HepG2 (cell line): Measurements from ENCODE around the gene TAF7. TPM values are rescaled to one million over a fixed set of nuclear protein-coding genes. Genes with fewer than 3 reads are reported as not detected.

Source experiments
- CEBPG ChIP-seq: IDR thresholded peaks from 2 replicates; pipeline ENCODE4 v1.6.1; 2016
- CENPX ChIP-seq: sonication (generic); formaldehyde crosslinking; IDR thresholded peaks from 2 replicates; pipeline ENCODE4 v1.9.0; 2021; ENCODE audit warnings: mild to moderate bottlenecking, missing genetic modification reagents, moderate library complexity
- E2F1 ChIP-seq: sonication (generic); formaldehyde crosslinking; IDR thresholded peaks from 2 replicates; pipeline ENCODE4 v1.5.0; 2020; ENCODE audit warnings: missing genetic modification reagents
- EHMT2 ChIP-seq: fragments of 200-600 bp; sonication (generic); IDR thresholded peaks from 2 replicates; pipeline ENCODE4 v1.7.0; 2017; ENCODE audit warnings: antibody characterized with exemption, low read depth, low read length, borderline replicate concordance
- FOXK1 ChIP-seq: sonication (generic); formaldehyde crosslinking; IDR thresholded peaks from 2 replicates; pipeline ENCODE4 v1.4.0; 2020; ENCODE audit warnings: low read depth, missing genetic modification reagents, borderline replicate concordance
- GABPB1 ChIP-seq: IDR thresholded peaks from 2 replicates; pipeline ENCODE4 v1.6.1; 2016; ENCODE audit warnings: mild to moderate bottlenecking, missing genetic modification reagents, moderate library complexity, missing compliant biosample characterization
- KLF13 ChIP-seq: sonication (generic); formaldehyde crosslinking; IDR thresholded peaks from 2 replicates; pipeline ENCODE4 v1.4.0; 2020; ENCODE audit warnings: mild to moderate bottlenecking, missing genetic modification reagents
- PAXIP1 ChIP-seq: sonication (generic); formaldehyde crosslinking; conservative IDR thresholded peaks from 2 replicates; pipeline ENCODE4 v1.4.0; 2020; ENCODE audit warnings: mild to moderate bottlenecking, missing genetic modification reagents, moderate library complexity
- PHB2 ChIP-seq: fragments of 450-650 bp; IDR thresholded peaks from 2 replicates; pipeline ENCODE4 v1.6.1; 2018; ENCODE audit not compliant: partially characterized antibody
- SMYD3 ChIP-seq: sonication (generic); formaldehyde crosslinking; IDR thresholded peaks from 2 replicates; pipeline ENCODE4 v1.8.1; 2023; ENCODE audit warnings: mild to moderate bottlenecking, missing genetic modification reagents
- ZMYM3 ChIP-seq: sonication (generic); formaldehyde crosslinking; IDR thresholded peaks from 2 replicates; pipeline ENCODE4 v1.5.1; 2020; ENCODE audit warnings: mild to moderate bottlenecking, missing genetic modification reagents
- ZNF180 ChIP-seq: sonication (generic); formaldehyde crosslinking; IDR thresholded peaks from 2 replicates; pipeline ENCODE4 v1.4.0; 2020; ENCODE audit warnings: low read depth, missing genetic modification reagents, borderline replicate concordance
- ZNF34 ChIP-seq: sonication (generic); formaldehyde crosslinking; IDR thresholded peaks from 2 replicates; pipeline ENCODE4 v1.4.0; 2020; ENCODE audit warnings: mild to moderate bottlenecking, missing genetic modification reagents, borderline replicate concordance
- polyA plus RNA-seq, 8 experiments: library from polyadenylated mRNA; depleted of rRNA in 3 of 8; stranded (reverse) in 7 of 8; unstranded in 1 of 8; fragments of >200 nt; fragmentation: Illumina TruSeq in 4 of 8; extraction: Trizol in 4 of 8; gene quantifications; 2 replicates each; pipeline versions ENCODE4 v1.2.1 to v1.2.3, GENCODE V29; 2011 to 2016; ENCODE audit warnings: low read depth in 4 of 8, missing spikeins in 1 of 8, mixed read lengths in 1 of 8; ENCODE audit not compliant: insufficient read depth in 1 of 8
- total RNA-seq, 5 experiments: library from RNA; depleted of rRNA; stranded (reverse); fragments of >200 nt; fragmentation: Illumina TruSeq; extraction: Trizol; gene quantifications; 2 replicates each; pipeline ENCODE4 v1.2.3, GENCODE V29; 2016; ENCODE audit warnings: low read depth in 1 of 5
- TF ChIP-seq, protein P1 (sequence below), 2 experiments: sonication (generic) in 1 of 2; formaldehyde crosslinking in 1 of 2; IDR thresholded peaks; 2 replicates each; pipeline versions ENCODE4 v1.6.1 to v1.9.0; 2014 to 2022; ENCODE audit warnings: antibody characterized with exemption in 1 of 2, borderline replicate concordance in 1 of 2, inconsistent platforms in 1 of 2, low read depth in 1 of 2, missing genetic modification reagents in 1 of 2
- TF ChIP-seq, protein P2 (sequence below): sonication (generic); formaldehyde crosslinking; IDR thresholded peaks from 2 replicates; pipeline ENCODE4 v1.4.0; 2020; ENCODE audit warnings: missing genetic modification reagents

The TAF7 gene
- total and polyA plus RNA-seq, 2 of the 13 experiments (the other 11 are each of a cell fraction or from before 2014, with no cell fraction given) = 41.6 to 61.5 TPM

GRCh38 chr5:141349917-141350619 is 29.5 kb upstream of the TAF7 start, which contains the start of gene PCDHGB1 (continued):
- TF ChIP-seq, protein P1, sequence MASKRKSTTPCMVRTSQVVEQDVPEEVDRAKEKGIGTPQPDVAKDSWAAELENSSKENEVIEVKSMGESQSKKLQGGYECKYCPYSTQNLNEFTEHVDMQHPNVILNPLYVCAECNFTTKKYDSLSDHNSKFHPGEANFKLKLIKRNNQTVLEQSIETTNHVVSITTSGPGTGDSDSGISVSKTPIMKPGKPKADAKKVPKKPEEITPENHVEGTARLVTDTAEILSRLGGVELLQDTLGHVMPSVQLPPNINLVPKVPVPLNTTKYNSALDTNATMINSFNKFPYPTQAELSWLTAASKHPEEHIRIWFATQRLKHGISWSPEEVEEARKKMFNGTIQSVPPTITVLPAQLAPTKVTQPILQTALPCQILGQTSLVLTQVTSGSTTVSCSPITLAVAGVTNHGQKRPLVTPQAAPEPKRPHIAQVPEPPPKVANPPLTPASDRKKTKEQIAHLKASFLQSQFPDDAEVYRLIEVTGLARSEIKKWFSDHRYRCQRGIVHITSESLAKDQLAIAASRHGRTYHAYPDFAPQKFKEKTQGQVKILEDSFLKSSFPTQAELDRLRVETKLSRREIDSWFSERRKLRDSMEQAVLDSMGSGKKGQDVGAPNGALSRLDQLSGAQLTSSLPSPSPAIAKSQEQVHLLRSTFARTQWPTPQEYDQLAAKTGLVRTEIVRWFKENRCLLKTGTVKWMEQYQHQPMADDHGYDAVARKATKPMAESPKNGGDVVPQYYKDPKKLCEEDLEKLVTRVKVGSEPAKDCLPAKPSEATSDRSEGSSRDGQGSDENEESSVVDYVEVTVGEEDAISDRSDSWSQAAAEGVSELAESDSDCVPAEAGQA (IDR thresholded peaks at IDR 0.05; ENCODE audit: low read depth) = no peak
- TF ChIP-seq, protein P1 (CRISPR knock-in tag; IDR thresholded peaks at IDR 0.05; ENCODE audit: borderline replicate concordance) = no peak
- no peak for TF ChIP-seq E2F1 (CRISPR knock-in tag)
- no peak for TF ChIP-seq PAXIP1 (CRISPR knock-in tag)
- no peak for TF ChIP-seq PHB2
- TF ChIP-seq SMYD3 (CRISPR knock-in tag) = no peak
- TF ChIP-seq GABPB1 (CRISPR knock-in tag) = peak; percentile 61; the same call in 1 of the 2 replicates
- no peak for TF ChIP-seq ZMYM3 (CRISPR knock-in tag)
- no peak for TF ChIP-seq ZNF180 (CRISPR knock-in tag)
- TF ChIP-seq, protein P2, sequence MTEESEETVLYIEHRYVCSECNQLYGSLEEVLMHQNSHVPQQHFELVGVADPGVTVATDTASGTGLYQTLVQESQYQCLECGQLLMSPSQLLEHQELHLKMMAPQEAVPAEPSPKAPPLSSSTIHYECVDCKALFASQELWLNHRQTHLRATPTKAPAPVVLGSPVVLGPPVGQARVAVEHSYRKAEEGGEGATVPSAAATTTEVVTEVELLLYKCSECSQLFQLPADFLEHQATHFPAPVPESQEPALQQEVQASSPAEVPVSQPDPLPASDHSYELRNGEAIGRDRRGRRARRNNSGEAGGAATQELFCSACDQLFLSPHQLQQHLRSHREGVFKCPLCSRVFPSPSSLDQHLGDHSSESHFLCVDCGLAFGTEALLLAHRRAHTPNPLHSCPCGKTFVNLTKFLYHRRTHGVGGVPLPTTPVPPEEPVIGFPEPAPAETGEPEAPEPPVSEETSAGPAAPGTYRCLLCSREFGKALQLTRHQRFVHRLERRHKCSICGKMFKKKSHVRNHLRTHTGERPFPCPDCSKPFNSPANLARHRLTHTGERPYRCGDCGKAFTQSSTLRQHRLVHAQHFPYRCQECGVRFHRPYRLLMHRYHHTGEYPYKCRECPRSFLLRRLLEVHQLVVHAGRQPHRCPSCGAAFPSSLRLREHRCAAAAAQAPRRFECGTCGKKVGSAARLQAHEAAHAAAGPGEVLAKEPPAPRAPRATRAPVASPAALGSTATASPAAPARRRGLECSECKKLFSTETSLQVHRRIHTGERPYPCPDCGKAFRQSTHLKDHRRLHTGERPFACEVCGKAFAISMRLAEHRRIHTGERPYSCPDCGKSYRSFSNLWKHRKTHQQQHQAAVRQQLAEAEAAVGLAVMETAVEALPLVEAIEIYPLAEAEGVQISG (CRISPR knock-in tag) = peak; percentile 59
- no peak for TF ChIP-seq FOXK1 (CRISPR knock-in tag)
- TF ChIP-seq CENPX (CRISPR knock-in tag) = no peak
- no peak for TF ChIP-seq KLF13 (CRISPR knock-in tag)
- TF ChIP-seq EHMT2 = no peak
- TF ChIP-seq CEBPG (CRISPR knock-in tag) = no peak
- TF ChIP-seq ZNF34 (CRISPR knock-in tag) = no peak
